GM21423 (cell line): Measurements from ENCODE around the gene DNAJA3.
"Not testable (repeated sequence)": the region's sequence is repeated elsewhere in the genome, so short reads cannot be mapped to it uniquely, and the experiment has no call there.

Experiments used
- ATAC-seq: cut with Tn5 transposase; IDR thresholded peaks from one replicate; pipeline ENCODE4 v1.9.1; 2021; ENCODE audit warnings: mild to moderate bottlenecking, moderate library complexity; ENCODE audit not compliant: unreplicated experiment

DNAJA3 gene

DNA sequence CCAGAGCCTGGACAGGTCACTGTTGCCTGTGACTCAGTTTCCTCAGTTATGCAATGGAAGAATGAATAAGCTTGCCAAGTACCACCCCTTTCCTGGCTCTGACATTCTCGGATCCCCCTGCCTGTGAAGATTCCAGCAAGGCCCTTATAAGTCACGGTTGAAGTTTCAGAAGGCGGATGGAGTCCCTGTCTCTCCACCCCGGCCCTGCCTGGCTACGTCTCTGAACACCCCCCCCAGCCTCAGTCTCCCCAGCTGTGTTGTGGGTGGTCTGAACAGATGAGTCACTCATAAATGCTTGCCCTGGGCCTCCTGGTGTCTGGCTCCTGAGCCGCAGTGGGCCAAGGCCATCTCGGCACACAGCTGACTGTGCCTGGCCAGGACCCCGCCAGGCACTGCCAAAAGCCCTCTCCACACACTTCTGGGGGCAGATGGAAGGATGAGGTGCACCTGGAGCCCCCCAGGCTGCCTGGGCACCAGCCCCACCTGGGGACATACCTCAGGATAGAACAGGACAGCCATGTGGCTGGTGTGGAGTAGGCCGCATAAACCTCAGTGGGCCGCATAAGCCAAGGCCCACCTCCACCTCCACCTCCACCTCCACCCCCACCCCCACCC lies 38.6 kb upstream of the DNAJA3 start:
- ATAC-seq: no peak

DNA sequence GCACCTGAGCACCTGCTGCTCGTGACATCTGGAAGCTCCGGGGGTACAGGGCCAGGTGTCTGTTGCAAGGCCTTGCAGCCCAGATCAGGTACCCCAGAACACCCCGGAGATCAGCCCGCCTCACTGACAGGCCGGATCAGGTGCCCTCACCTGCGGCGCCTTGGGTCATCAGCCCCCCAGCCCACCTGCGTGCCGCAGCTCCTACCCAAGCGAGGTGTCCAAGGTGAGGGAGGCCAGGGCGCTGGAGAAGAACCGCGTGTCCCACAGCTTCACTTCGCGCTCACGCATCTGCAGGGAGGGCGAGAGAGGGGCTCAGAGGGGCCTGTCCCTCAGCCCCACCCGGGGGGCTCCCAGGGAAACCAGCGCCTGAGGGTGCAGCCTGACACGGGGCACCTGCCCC lies 37.9 kb upstream of the DNAJA3 start:
- no peak for ATAC-seq

DNA sequence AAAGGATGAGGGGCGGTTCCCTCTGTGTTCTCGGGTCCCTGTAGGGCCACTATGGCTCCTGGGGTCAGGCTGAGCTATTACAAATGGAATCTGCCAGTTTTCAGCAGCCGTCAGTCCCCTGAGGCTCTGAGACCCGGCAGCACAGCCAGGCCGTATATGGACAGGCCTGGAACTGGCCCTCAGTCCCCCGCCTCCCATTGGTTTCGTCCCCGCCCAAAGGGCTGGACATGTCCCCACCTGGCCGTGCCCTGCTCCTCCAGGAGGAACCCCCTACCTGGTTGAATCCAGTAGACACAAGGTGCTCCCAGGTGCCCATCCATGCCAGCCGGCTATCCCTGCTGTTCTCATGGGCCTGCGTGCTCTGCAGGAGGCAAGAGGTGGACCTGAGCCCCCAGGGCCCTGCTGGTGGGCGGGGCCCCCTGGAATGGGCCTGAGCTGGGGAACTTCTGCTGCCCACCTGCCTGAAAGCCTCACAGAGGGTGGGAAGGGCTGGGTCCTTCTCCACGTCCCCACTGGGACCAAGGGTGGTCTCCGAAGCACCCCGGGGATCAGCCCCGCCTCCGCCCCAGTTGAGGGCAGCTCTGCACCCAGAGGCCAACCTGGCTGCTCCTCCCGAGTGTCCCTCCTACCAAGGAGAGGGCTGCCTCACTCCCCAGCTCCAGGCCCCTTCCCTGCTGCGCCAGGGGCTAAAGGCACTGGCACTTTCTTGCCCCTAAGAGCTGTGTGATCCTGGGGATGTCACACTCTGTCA lies 37.2 kb upstream of the DNAJA3 start:
- no peak for ATAC-seq

DNA sequence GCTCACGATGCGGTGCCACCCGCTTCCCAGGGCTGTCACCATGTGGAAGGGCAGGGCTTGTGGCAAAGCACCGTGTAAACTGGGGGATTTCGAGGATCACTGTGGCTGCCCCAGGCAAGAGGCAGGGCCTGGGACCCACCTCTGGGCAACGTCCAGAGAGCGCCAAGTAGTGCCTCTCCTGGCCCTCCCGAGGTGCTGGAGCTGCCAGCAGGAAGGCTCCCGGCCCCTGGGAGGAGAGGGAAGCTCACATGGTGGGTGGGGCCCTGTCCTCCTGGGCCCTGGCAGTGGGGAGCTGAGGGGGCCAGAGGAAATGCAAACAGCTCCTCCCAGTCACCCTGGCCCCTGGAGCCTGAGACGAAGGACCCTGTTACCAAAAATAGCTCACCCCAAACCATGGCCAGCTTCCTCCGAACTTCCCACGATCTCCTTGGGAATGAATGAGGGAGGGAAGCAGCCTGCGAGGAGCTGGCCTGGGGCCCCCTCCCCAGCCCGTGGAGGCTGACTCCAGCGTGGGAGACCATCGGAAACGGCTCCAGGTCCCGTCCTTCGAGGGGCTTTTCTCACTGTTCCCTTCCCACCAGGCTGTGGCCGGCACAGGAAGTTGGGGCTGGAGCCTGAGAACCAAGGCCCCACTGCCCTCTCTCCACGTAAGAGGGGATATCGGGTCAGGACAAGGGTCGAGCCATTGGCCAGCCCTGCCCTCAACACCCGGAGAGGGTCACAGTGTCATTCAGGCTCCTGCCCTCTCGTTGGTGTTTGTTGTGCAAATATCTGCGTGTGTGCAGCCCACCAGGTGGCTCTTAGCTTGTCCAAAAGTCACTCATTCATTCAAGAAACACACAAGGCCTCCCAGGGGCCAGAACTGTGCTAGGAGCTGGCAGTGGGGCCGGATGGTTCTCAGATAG lies 36.4 kb upstream of the DNAJA3 start:
- no peak for ATAC-seq

DNA sequence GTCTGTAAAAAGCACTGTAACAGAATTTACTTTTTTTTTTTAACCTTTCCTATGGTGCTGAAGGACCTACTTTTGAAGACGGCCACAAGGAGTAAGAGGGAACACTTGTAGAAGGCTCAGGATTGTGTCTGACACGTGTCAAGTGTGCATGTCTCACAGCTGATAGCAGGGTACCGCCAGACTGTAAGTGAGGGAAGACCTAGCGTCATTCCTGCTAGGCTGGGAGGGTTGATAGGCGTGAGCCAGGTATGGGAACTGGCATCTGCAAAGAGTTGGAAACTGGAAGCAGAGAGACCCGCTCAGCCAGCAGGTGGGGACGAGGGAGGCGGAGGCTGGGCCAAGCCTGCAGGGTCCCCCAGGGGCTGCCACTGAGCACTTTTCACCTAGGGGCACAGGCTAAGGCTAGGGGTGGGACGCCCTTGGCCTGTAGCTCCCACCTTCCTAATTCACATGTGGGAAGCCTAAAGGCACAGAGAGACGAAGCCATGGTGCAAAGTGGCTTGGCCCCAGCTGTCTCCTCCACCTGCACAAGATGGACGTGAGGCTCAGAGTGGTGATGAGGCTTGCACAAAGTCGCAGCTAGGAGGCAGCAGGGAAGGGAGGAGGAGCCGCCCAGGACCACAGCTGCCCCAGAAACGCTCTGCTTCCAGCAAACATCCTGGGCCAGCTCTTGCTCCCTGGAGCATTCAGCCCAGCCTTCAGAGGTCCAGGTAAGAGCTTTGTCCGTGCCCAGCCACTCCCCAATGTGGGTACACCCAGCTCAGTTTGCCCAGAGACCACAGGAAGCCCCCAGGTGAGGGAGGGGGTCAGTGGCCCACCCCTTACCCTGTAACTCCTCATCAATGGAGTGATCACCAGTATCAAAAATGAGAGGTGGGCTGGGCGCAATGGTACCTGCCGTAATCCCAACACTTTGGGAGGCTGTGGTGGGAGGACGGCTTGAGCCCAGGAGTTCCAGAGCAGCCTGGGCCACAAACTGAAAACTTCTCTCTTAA lies 35.1 kb upstream of the DNAJA3 start:
- no peak for ATAC-seq

DNA sequence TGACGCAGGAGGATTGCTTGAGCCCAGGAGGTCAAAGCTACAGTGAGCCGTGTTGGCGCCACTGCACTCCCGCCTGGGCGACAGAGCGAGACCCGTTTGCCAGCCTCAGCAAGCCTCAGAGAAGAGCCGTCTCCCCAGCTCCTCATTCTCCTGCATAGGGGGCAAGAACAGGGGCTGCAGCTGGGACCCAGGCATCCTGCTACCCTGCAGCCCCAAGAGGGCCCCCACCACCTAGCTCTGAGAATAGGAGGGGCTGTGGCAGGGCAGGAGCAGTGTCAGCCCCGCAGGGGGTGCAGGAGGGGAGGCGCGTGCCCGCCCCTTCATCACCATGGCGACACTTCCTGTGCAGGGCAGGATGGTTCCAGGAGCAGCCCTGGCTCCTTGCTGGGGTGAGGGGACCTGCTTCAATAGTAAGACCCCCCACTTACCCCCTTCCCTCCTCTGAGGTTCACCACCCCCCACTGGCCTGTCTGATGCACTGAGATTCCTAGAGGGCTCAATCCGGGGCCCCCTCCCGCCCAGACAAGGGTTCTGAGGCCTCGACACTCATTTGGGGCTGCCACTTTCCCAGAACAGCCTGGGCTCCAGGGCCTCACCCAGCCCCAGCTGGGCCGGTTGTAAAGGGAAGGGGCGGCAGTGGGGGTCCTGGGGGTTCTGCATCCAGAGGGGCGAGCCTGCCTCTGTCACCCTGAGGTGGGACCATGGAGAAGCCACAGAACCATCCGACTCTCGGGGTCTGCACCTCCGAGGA lies 33.9 kb upstream of the DNAJA3 start:
- ATAC-seq: no peak

DNA sequence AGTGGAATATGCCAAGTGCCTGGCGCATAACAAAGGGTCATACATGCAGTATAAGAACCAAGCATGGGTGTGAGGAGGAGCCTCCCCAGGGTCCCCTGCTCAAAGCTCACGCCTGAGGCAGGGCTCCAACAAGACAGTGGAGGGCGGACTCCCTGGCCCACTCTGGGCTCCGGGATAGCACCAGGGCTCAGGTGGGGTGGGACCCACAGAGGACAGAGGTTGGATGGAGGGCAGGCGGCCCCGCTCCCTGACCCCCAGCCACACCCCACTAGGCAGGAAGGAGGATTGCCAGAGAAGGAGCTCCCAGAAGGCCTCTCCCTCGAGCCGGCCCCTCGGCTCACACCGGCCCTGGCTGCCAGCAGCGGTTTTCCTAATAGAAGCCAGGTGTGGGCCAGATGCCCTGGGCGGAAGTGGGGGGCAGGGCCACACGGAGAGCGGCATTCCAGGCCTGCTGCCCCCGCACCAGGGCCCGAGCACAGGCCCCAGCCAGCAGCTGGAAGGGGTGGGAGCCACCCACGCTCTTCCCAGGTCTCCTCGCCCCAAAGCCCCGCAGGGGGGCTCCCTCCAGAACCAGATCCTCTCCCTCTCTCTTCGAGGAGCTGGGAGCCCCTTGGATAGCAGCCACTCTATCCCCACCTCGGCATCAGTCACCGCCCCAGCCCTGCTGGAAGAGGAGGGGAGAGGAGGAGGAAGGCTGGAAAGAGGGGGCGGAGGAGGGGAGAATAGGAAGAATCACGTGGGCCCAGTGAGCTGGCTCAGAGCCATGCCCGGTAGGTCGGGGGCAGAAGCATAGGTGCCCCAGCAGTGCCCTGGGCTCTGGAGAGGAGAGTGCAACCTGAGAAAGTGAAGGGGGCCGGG lies 33.1 kb upstream of the DNAJA3 start:
- ATAC-seq: no peak

DNA sequence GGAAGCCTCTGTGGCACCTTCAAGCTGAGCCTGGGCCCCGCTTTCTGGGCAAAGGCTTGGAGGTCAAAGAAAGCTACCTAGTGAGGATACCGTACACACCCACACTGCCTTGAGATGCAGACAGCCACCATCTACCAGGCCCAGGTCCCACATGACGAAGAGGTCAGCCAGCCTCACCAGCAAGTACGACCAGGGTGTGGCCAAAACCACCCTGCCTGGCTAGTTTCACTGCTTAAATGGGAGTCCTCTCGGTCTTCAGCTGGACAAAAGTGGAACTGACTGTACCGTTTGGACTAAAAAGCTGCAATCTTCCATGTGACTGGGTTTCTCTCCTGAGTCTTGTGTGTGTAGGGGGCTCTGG lies 32.4 kb upstream of the DNAJA3 start:
- no peak for ATAC-seq

DNA sequence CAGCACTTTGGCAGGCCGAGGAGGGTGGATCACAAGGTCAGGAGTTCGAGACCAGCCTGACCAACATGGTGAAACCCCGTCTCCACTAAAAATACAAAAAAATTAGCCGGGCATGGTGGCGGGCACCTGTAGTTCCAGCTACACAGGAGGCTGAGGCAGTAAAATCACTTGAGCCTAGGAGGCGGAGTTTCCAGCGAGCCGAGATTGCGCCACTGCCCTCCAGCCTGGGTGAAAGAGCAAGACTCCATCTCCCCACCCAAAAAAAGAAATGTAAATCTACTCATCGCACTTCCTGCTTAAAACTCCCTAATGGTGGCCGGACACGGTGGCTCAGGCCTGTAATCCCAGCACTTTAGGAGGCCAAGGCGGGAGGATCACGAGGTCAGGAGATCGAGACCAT lies 31.8 kb upstream of the DNAJA3 start:
- ATAC-seq: not testable (repeated sequence)

DNA sequence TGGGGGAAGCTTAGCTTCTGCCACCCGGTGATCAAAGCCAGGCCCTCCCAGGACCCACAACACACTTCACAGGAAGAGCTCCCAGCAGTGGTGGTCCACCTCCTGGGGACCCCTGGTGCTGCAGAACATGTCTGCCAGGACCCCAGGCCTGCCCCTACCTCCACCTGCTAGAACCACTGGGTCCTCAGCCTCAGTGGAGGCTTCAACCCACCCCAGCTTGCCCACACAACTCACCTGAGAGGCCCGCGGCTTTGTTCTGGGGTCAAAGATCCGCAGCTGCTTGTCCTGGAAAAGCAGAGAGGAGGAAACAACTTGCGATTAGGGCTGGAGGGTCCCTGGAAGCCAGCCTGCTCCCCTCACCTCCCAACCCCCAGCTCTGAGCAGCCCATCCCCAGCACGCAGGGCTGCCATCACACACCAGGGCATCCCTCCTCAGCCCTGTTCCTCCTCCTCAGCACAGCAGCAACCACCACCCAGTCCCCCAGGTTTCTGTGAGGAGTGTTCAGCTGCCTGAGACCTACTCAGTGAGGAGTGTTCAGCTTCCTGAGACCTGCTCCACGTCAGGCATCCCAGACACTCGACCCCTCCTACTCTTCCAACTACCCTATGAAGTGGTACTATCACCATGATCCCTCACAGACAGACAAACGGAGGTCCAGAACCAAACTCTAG lies 30.5 kb upstream of the DNAJA3 start:
- ATAC-seq: no peak

DNA sequence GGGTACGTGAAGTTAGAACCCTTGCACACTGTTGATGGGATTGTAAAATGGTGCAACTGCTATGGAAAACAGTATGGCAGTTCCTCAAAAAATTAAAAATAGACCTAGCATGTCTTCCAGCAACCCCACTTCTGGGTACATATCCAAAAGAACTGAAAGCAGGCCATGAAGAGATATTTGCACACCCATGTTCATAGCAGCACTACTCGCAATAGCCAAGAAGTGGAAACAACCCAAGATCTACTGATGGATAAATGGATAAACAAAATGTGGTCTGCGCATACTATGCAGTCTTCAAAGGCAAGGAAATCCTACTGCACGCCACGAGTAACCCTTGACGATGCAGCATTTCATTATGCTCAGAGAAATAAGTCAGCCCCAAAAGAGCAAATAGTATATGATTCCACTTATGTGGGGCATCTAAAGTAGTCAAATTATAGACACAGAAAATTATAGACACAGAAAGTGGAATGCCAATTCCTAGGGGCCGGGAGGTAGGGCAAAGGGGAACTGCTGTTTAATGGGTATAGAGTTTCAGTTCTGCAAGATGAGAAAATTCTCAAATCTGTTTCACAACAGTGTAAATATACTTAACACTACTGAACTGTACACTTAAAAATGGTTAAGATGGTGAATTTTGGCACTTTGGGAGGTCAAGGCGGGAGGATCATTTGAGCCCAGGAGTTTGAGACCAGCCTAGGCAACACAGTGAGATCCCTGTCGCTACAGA lies 26.5 kb upstream of the DNAJA3 start:
- no peak for ATAC-seq

DNA sequence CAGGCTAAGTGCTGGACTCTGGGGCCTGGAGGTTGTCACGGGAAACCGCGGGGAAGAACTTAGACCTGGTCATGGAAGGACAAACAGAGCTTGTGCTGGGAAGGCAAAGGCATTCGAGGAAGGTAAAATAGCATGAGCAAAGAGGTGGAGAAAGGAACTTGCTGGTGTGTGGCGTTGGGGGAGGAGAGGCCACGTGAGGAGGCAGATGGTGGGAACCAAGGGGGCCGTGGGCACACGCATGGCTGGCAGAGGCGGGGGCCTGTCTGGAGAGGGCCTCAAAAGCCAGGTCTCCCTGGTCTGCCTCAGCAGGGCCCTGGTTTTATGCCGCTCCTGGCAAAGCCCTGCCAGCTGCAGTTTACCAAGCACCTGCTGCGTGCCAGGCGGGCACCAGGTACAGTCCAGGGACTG lies 24.6 kb upstream of the DNAJA3 start:
- ATAC-seq: no peak

DNA sequence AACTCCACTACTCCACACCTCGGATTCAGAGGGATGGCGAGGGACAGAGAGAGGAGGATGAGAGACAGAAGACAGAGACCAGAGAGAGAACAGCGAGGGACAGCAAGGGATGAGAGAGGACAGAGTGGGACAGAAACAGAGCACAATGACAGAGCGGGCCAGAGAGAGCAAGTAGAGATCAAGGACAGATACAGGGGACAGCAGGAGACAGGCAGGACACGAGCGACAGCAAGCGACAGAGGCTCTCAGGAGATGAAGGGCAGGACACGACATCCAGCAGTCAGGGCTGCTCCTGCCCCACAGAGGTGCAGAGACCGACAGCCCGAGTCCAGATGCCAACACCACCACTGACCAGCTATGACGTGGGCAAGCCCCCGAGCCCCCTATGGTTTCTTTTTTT lies 24.2 kb upstream of the DNAJA3 start:
- no peak for ATAC-seq

DNA sequence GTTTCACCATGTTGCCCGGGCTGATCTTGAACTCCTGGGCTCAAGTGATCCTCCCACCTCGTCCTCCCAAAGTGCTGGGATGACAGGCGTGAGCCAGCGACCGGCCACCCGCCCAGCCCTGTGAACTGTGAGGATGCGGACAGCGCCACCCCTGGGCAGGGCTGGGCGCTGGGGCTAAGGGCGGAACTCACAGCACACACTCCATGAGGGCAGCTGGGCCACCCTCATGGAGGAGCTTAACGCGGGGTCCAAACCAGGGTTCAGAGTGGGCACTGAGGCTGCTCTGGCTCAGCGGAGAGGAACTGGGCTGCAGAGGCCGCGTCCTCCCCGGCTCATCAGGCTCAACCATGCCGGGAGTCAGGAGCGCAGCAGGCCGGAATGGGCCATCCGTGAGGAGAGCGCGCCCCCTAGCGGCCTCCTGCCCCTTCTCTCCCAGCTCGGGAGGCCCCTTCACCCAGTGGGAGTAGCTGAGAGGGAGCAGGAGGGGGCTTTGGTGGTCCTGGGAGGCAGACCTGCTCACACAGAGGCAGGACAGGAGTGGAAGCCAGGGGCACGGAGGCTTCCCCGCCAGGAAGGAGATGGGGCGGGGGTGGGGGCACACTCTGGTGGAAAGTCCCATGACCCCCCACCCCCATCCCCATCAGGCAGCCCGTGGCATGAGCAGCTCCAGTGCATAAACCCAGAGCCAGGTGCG lies 23.1 kb upstream of the DNAJA3 start:
- ATAC-seq: no peak

DNA sequence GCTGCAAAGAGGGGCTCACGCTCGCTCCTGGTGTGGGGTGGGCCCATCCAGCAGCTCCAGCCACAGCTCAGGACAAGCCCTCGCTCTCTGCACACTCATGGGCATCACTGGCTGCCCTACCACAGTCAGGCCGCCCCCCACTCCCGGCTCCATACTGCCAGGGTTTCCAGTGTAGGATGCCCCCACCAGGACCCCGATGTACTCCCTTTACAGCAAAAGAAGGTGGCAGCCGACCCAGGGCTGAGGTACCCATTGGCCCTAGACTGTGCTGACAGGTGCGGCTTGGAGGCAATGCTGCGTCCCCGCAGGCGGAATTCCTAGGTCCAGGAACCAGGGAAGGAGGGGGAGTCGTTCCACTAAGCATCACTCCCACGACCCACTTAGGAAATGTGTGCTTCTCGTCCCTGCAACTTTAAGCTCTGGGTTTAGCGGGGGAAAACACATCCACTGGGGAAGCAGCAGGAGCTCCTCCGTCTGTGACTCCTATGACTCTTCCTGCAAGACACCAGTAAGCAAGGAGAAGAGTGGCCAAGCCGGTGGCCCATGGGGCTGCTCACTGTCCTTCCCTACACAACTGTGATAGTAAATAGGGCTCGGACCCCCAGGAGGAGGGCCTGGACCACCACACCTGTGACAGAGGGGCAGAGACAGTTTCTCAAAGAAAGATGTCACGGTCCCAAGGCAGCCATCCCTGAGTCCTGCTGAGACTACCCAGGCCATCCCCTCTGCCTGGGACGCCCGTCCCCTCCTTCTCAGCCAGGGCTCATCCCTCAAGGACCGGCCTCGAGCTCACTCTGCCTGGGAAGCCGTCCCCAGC lies 22.3 kb upstream of the DNAJA3 start:
- ATAC-seq: no peak

DNA sequence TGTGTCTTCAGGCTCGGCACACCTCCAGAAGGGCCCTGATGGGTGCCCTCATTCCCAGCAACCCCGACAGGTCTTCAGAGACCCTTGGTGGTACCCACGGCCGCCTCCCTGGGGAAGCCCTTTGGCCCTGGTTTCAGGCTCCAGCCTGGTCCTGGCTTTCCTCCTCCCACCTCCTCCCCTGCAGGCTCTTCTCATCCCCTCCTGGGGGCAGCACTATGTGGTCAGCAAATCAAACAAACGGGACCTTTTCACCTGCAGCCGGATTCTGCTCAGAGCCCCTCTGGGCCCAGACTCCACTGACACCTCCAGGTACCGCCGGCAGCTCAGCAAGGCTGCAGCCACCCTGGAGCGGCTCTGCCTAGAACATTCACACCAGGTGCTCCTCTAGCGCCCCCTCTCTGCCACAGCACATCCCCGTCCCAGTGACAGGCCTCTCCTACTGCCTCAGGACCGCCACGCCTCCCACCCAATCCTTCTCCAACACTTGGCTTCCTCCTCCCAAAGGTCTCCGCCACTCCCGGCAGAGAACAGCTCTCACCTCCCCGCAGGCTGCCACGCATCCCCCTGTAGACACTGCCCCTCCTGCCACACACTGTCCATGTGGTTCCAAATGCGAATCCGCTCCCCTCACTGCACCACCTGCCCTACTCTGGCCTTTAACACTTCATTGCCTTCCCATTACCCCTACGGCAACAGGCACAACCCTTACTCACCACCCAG lies 21.3 kb upstream of the DNAJA3 start:
- ATAC-seq: no peak
